Measurements from ENCODE around the gene COL5A1. TPM values are rescaled to one million over a fixed set of nuclear protein-coding genes. Genes with fewer than 3 reads are reported as not detected.
A peak's percentile ranks its signal among the peaks of the same experiment; 100 is the strongest.

Gene COL5A1
- polyA plus RNA-seq, 3 donors: 0.01 TPM; not detected in 2

DNA sequence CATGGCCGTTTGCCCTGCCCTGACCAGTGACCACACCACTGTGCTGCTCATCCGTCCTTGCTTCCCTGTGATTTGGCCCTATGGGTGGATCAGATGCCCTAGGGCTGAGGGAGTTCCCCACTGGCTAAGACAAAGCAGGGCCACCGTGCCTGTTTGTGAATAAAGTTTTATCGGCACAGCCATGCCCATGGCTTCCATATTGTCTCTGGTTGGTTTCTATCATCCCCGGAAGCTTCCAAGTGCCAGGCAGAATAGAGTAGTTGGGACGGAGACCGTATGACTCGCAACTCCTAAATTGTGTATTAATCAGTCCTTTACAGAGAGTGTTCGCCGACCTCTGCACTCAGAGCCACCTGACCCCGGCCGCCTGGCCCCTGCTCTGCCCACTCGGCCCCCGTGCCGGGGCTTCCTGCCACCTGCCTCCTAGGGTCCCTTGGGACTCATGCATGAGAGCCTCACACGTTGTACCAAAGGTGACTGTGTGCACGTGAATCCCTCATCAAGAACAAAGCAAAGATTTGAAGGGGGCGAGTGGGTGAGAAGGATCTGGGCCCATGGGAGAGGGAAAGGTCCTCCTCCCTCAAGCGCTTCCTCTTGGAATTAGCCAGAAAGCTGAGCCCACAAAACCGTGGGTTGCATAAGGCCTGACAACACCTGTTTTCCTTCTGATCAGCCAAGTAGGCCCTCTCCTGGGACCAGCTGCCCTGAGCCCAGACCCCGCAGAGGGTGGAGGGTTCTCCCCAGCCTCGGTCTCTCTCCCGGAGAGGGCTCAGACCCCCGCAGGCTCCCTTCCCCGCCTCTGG lies 227.3 kb downstream of the COL5A1 start:
- intact Hi-C loops (cut with micrococcal nuclease): no loop called here
- Histone ChIP-seq H3K27me3 (ENCODE audit: control insufficient read depth in 2 of 2, insufficient read depth in 2 of 2, low read length in 2 of 2) (peaks cover 0 to 3% of the 10 kb centered on the region in 2 donors), H3K4me3 (replicated peaks in 1 of 3; ENCODE audit: low read depth in 2 of 3, low read length in 3 of 3) (no peak overlapping the region), H3K9ac (ENCODE audit: insufficient read depth, low read length, poor library complexity, severe bottlenecking) (no peak overlapping the region), H3K36me3 (replicated peaks in 1 of 2; ENCODE audit: control insufficient read depth in 1 of 2, insufficient read depth in 2 of 2, low read length in 2 of 2) (no peaks in the 10 kb centered on the region), H3K9me3 (replicated peaks in 1 of 2; ENCODE audit: control insufficient read depth in 1 of 2, insufficient read depth in 1 of 2, low read length in 2 of 2) (peaks cover 0 to 14% of the 10 kb centered on the region in 2 donors), H3K4me1 (ENCODE audit: control insufficient read depth in 1 of 2, insufficient read depth in 2 of 2, low read length in 2 of 2) (no peaks in the 10 kb centered on the region), H3K27ac (ENCODE audit: low read depth in 1 of 2, low read length in 2 of 2) (no peak overlapping the region), H2AFZ (ENCODE audit: insufficient read depth, low read depth, low read length, poor library complexity, severe bottlenecking) (no peak overlapping the region), H3K4me2 (replicated peaks; ENCODE audit: extremely low read depth, low read length, poor library complexity, severe bottlenecking) (no peak overlapping the region), H4K20me1 (ENCODE audit: insufficient read depth, low read length) (no peaks in the 10 kb centered on the region), H3K79me2 (ENCODE audit: insufficient read depth, low read length) (no peaks in the 10 kb centered on the region)
- DNase-seq: no peak
- peaks cover 4 to 25% (median 12%) of the 10 kb centered on the region in 7 donors for H3K9me3 Mint-ChIP-seq
- H3K27me3 Mint-ChIP-seq (ENCODE audit: low read depth in 3 of 3): peaks cover 11 to 18% (median 14%) of the 10 kb centered on the region in 3 donors
- H3K4me1 Mint-ChIP-seq: no peaks in the 10 kb centered on the region
- 95% methylated on average over 23 of the region's 25 CpGs for WGBS (ENCODE audit: insufficient coverage)
- no peak for TF ChIP-seq CTCF (IDR thresholded peaks at IDR 0.05)
- no peaks in the 10 kb centered on the region for H3K36me3 Mint-ChIP-seq
- H3K4me3 Mint-ChIP-seq: no peak overlapping the region
- peak overlapping the region in 1 of 7 donors; percentile 23 for H3K27ac Mint-ChIP-seq

DNA sequence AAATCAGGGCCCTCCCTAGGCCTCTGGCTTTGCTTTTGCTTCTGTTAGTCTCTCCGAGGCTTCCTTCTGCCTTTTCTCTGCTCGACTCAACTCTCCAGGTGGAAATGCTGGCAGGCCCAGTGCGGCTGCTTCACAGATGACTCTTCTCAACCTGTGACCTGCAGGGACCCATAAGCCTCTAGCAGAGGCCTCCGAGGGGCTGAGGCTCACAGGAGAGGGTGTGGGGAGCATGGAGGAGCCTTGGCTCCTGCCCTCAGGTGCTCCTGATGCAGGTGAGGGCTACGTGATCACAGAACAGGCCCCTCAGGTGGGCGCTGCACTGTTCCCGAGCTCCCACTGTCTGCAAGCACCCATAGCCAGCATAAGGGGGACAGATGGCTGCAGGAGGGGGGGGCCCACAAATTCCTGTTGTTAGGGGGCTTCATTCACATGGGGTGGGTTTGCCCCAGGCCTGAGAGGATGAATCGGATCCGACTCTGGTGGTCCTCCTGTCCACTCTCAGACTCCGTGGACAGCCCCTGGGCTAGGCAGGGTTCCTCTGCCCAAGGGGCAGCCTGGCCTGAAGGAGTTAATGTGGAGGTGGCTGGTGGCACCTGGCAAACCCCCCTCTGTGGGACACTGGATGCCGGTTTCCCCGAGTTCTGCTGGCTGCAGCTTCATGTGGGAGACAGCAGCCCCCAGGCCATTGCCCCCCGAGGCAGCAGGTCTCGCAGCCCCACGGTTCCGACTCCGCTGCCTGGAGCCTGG lies 228.1 kb downstream of the COL5A1 start:
- no peaks in the 10 kb centered on the region for H3K4me1 Mint-ChIP-seq
- no peak overlapping the region for H3K27ac Mint-ChIP-seq
- no peak overlapping the region for H3K4me3 ChIP-seq (replicated peaks in 1 of 3; ENCODE audit: low read depth in 2 of 3, low read length in 3 of 3)
- H3K4me1 ChIP-seq (ENCODE audit: control insufficient read depth in 1 of 2, insufficient read depth in 2 of 2, low read length in 2 of 2): no peaks in the 10 kb centered on the region
- peaks cover 0 to 3% of the 10 kb centered on the region in 2 donors for H3K27me3 ChIP-seq (ENCODE audit: control insufficient read depth in 2 of 2, insufficient read depth in 2 of 2, low read length in 2 of 2)
- no peak overlapping the region for H2AFZ ChIP-seq (ENCODE audit: insufficient read depth, low read depth, low read length, poor library complexity, severe bottlenecking)
- H3K36me3 ChIP-seq (replicated peaks in 1 of 2; ENCODE audit: control insufficient read depth in 1 of 2, insufficient read depth in 2 of 2, low read length in 2 of 2): no peaks in the 10 kb centered on the region
- no peaks in the 10 kb centered on the region for H3K36me3 Mint-ChIP-seq
- peaks cover 11 to 18% (median 14%) of the 10 kb centered on the region in 3 donors for H3K27me3 Mint-ChIP-seq (ENCODE audit: low read depth in 3 of 3)
- 79% methylated on average over 13 of the region's 17 CpGs for WGBS (ENCODE audit: insufficient coverage)
- DNase-seq: no peak
- peaks cover 0 to 15% of the 10 kb centered on the region in 2 donors for H3K9me3 ChIP-seq (replicated peaks in 1 of 2; ENCODE audit: control insufficient read depth in 1 of 2, insufficient read depth in 1 of 2, low read length in 2 of 2)
- no peak overlapping the region for H3K9ac ChIP-seq (ENCODE audit: insufficient read depth, low read length, poor library complexity, severe bottlenecking)
- H3K4me2 ChIP-seq (replicated peaks; ENCODE audit: extremely low read depth, low read length, poor library complexity, severe bottlenecking): no peak overlapping the region
- H3K27ac ChIP-seq (ENCODE audit: low read depth in 1 of 2, low read length in 2 of 2): no peak overlapping the region
- no peak for TF ChIP-seq CTCF (IDR thresholded peaks at IDR 0.05)
- H3K4me3 Mint-ChIP-seq: no peak overlapping the region
- no peaks in the 10 kb centered on the region for H3K79me2 ChIP-seq (ENCODE audit: insufficient read depth, low read length)
- peaks cover 4 to 28% (median 12%) of the 10 kb centered on the region in 7 donors for H3K9me3 Mint-ChIP-seq
- H4K20me1 ChIP-seq (ENCODE audit: insufficient read depth, low read length): no peaks in the 10 kb centered on the region
- intact Hi-C loops (cut with micrococcal nuclease): no loop called here

Measured in CD14-positive monocyte (primary cell).